MM.1S (cell line): ENCODE data around the gene CLEC4F.

Source experiments
- DNase-seq: peaks from one replicate; pipeline ENCODE4 v3.0.0-alpha.2; 2015
- H2AFZ ChIP-seq: fragments of 300-600 bp; sonication (generic); 2 replicates; pipeline ENCODE4 v1.6.0; 2016; ENCODE audit warnings: antibody characterized with exemption, low read length
- H3F3A ChIP-seq: fragments of 300-600 bp; sonication (generic); 2 replicates; pipeline ENCODE4 v1.6.1; 2016; ENCODE audit warnings: mild to moderate bottlenecking, antibody characterized with exemption, low read length, moderate library complexity, mixed read lengths; ENCODE audit not compliant: insufficient read depth
- H3K27ac ChIP-seq: fragments of 300-600 bp; sonication (generic); 2 replicates; pipeline ENCODE4 v1.5.1; 2016; ENCODE audit warnings: mild to moderate bottlenecking, low read length
- H3K27me3 ChIP-seq: fragments of 300-600 bp; sonication (generic); replicated peaks from 2 replicates; pipeline ENCODE4 v1.6.0; 2016; ENCODE audit warnings: low read length; ENCODE audit not compliant: insufficient read depth
- H3K36me3 ChIP-seq: fragments of 300-600 bp; sonication (generic); replicated peaks from 2 replicates; pipeline ENCODE4 v1.6.1; 2016; ENCODE audit warnings: mild to moderate bottlenecking, low read length, mixed read lengths; ENCODE audit not compliant: insufficient read depth
- H3K4me1 ChIP-seq: fragments of 300-600 bp; sonication (generic); 2 replicates; pipeline ENCODE4 v1.6.1; 2016; ENCODE audit warnings: low read length, mixed read lengths
- H3K4me2 ChIP-seq: fragments of 300-600 bp; sonication (generic); 2 replicates; pipeline ENCODE4 v1.6.0; 2016; ENCODE audit warnings: low read depth, low read length
- H3K4me3 ChIP-seq: fragments of 300-600 bp; sonication (generic); 2 replicates; pipeline ENCODE4 v1.5.1; 2016; ENCODE audit warnings: low read length, mixed read lengths
- H3K79me2 ChIP-seq: fragments of 300-600 bp; sonication (generic); 2 replicates; pipeline ENCODE4 v1.6.1; 2016; ENCODE audit warnings: mixed run types, low read length, mixed read lengths
- H3K9ac ChIP-seq: fragments of 300-600 bp; sonication (generic); 2 replicates; pipeline ENCODE4 v1.6.1; 2016; ENCODE audit warnings: low read length, mixed read lengths
- H3K9me2 ChIP-seq: fragments of 300-600 bp; sonication (generic); replicated peaks from 2 replicates; pipeline ENCODE4 v1.6.1; 2016; ENCODE audit warnings: mild to moderate bottlenecking, low read length, mixed read lengths; ENCODE audit not compliant: insufficient read depth
- H3K9me3 ChIP-seq: fragments of 300-600 bp; sonication (generic); replicated peaks from 2 replicates; pipeline ENCODE4 v1.6.1; 2016; ENCODE audit warnings: mild to moderate bottlenecking, low read length, mixed read lengths; ENCODE audit not compliant: insufficient read depth
- H4K20me1 ChIP-seq: fragments of 300-600 bp; sonication (generic); 2 replicates; pipeline ENCODE4 v1.6.1; 2016; ENCODE audit warnings: mild to moderate bottlenecking, low read length, moderate library complexity, mixed read lengths; ENCODE audit not compliant: insufficient read depth
- CTCF ChIP-seq: fragments of 300-600 bp; sonication (generic); IDR thresholded peaks from 2 replicates; pipeline ENCODE4 v1.5.1; 2016; ENCODE audit warnings: antibody characterized with exemption, low read length, mixed read lengths
- EZH2 ChIP-seq: fragments of 300-600 bp; sonication (generic); optimal IDR thresholded peaks from 2 replicates; pipeline ENCODE3; 2017; ENCODE audit warnings: low read depth, mild to moderate bottlenecking, antibody characterized with exemption, low read length, mixed read lengths
- EZH2phosphoT487 ChIP-seq: fragments of 300-600 bp; sonication (generic); IDR thresholded peaks from 2 replicates; pipeline ENCODE4 v1.6.1; 2018; ENCODE audit warnings: antibody characterized with exemption, low read length

Gene CLEC4F

GRCh38 chr2:70796262-70796661 is 24.1 kb downstream of the CLEC4F start:
- Histone ChIP-seq H3K9me2 (no peaks in the 10 kb centered on the region), H3K9ac (no peak overlapping the region), H2AFZ (no peak overlapping the region), H3K36me3 (no peaks in the 10 kb centered on the region), H4K20me1 (no peaks in the 10 kb centered on the region), H3K4me2 (no peak overlapping the region), H3K4me3 (no peak overlapping the region), H3F3A (no peaks in the 10 kb centered on the region), H3K4me1 (no peaks in the 10 kb centered on the region), H3K9me3 (no peaks in the 10 kb centered on the region), H3K27me3 (no peaks in the 10 kb centered on the region), H3K79me2 (no peaks in the 10 kb centered on the region), H3K27ac (no peak overlapping the region)
- no peak for DNase-seq
- no peak for TF ChIP-seq EZH2
- no peak for TF ChIP-seq EZH2phosphoT487
- no peak for TF ChIP-seq CTCF

GRCh38 chr2:70795164-70795995 is 25.0 kb downstream of the CLEC4F start:
- no peaks in the 10 kb centered on the region for H3F3A ChIP-seq
- H3K4me3 ChIP-seq: no peak overlapping the region
- H3K4me2 ChIP-seq: no peak overlapping the region
- H3K9me2 ChIP-seq: no peaks in the 10 kb centered on the region
- H3K9ac ChIP-seq: no peak overlapping the region
- no peaks in the 10 kb centered on the region for H3K36me3 ChIP-seq
- no peaks in the 10 kb centered on the region for H3K79me2 ChIP-seq
- no peaks in the 10 kb centered on the region for H3K9me3 ChIP-seq
- H4K20me1 ChIP-seq: no peaks in the 10 kb centered on the region
- H3K27me3 ChIP-seq: no peaks in the 10 kb centered on the region
- no peak for TF ChIP-seq EZH2
- no peak for TF ChIP-seq EZH2phosphoT487
- TF ChIP-seq CTCF: no peak
- no peaks in the 10 kb centered on the region for H3K4me1 ChIP-seq
- DNase-seq: no peak
- no peak overlapping the region for H2AFZ ChIP-seq
- no peak overlapping the region for H3K27ac ChIP-seq

- Histone ChIP-seq H3K9me3 (no peaks in the 10 kb centered on the region), H3F3A (no peaks in the 10 kb centered on the region), H3K9ac (no peak overlapping the region), H3K36me3 (no peaks in the 10 kb centered on the region), H3K9me2 (no peaks in the 10 kb centered on the region), H3K4me1 (no peaks in the 10 kb centered on the region), H3K27me3 (no peaks in the 10 kb centered on the region), H3K79me2 (no peaks in the 10 kb centered on the region), H4K20me1 (no peaks in the 10 kb centered on the region), H3K4me2 (no peak overlapping the region), H2AFZ (no peak overlapping the region), H3K27ac (no peak overlapping the region), H3K4me3 (no peak overlapping the region)
- no peak for DNase-seq
- no peak for TF ChIP-seq EZH2phosphoT487
- no peak for TF ChIP-seq CTCF
- TF ChIP-seq EZH2: no peak
Observed at GRCh38 chr2:70793450-70793849, 26.9 kb downstream of the CLEC4F start.
